Peyer's patch (tissue), 4 donors: ENCODE results near the gene PRKAA2. TPM values are rescaled to one million over a fixed set of nuclear protein-coding genes. Genes with fewer than 3 reads are reported as not detected.

ENCODE experiments used
- DNase-seq, 3 donors: peaks; one replicate each; pipeline ENCODE4 v3.0.0-alpha.2; 2017 to 2019
- H3K27ac ChIP-seq, 4 donors: fragments of 200-600 bp; sonication (generic); one replicate each; pipeline ENCODE4 v1.5.1; 2016 to 2019
- H3K27me3 ChIP-seq, 2 donors: fragments of 200-600 bp; sonication (generic); one replicate each; pipeline ENCODE4 v1.5.1; 2019
- H3K36me3 ChIP-seq, 3 donors: fragments of 200-600 bp; sonication (generic); one replicate each; pipeline ENCODE4 v1.5.1; 2016 to 2019
- H3K4me1 ChIP-seq, 4 donors: fragments of 200-600 bp; sonication (generic); one replicate each; pipeline ENCODE4 v1.5.1; 2016 to 2019
- H3K4me3 ChIP-seq, 4 donors: fragments of 200-600 bp; sonication (generic); 1 replicate in 3 of 4; 2 replicates in 1 of 4; pipeline ENCODE4 v1.5.1; 2016 to 2019; ENCODE audit warnings: mild to moderate bottlenecking in 1 of 4
- H3K9me3 ChIP-seq, 4 donors: fragments of 200-600 bp; sonication (generic); one replicate each; pipeline ENCODE4 v1.5.1; 2016 to 2019; ENCODE audit warnings: mild to moderate bottlenecking in 1 of 4
- CTCF ChIP-seq, 6 experiments: fragments of 450-650 bp in 4 of 6; fragments of 200-600 bp in 2 of 6; sonication (generic) in 1 of 6; IDR thresholded peaks; one replicate each; pipeline ENCODE4 v1.5.1; 2017 to 2019; ENCODE audit warnings: antibody characterized with exemption in 6 of 6, mild to moderate bottlenecking in 3 of 6, moderate library complexity in 1 of 6
- POLR2A ChIP-seq, 2 donors: fragments of 450-650 bp; IDR thresholded peaks; one replicate each; pipeline ENCODE4 v1.5.1; 2017; ENCODE audit warnings: antibody characterized with exemption in 2 of 2, mild to moderate bottlenecking in 2 of 2, moderate library complexity in 2 of 2
- total RNA-seq, 4 donors: library from RNA; depleted of rRNA; stranded (reverse); fragments of >200 nt; gene quantifications; one replicate each; pipeline ENCODE4 v1.1.0, GENCODE V29; 2016

The PRKAA2 gene
- total RNA-seq, 4 donors from 2014 or later: 0.53 to 2.4 (median 1.4) TPM

- H3K4me1 ChIP-seq: no peaks in the 10 kb centered on the region
- TF ChIP-seq CTCF (IDR thresholded peaks at IDR 0.05): no peak
- no peak for TF ChIP-seq POLR2A (IDR thresholded peaks at IDR 0.05)
- no peak overlapping the region for H3K4me3 ChIP-seq
- DNase-seq: no peak
- no peaks in the 10 kb centered on the region for H3K9me3 ChIP-seq
- H3K27ac ChIP-seq: no peak overlapping the region
- no peaks in the 10 kb centered on the region for H3K27me3 ChIP-seq
- H3K36me3 ChIP-seq: no peaks in the 10 kb centered on the region
These were observed 81.6 kb downstream of the PRKAA2 start for GRCh38 chr1:56726706-56727105.

GRCh38 chr1:56728964-56729363 lies 83.8 kb downstream of the PRKAA2 start:
- Histone ChIP-seq H3K4me1 (no peaks in the 10 kb centered on the region), H3K9me3 (no peaks in the 10 kb centered on the region)
- no peak for DNase-seq

GRCh38 chr1:56745231-56745630 lies 100.1 kb downstream of the PRKAA2 start:
- Histone ChIP-seq H3K27me3 (no peaks in the 10 kb centered on the region), H3K9me3 (no peaks in the 10 kb centered on the region), H3K4me3 (no peak overlapping the region), H3K4me1 (no peaks in the 10 kb centered on the region), H3K36me3 (no peaks in the 10 kb centered on the region), H3K27ac (no peak overlapping the region)
- no peak for TF ChIP-seq CTCF (IDR thresholded peaks at IDR 0.05)
- no peak for TF ChIP-seq POLR2A (IDR thresholded peaks at IDR 0.05)
- no peak for DNase-seq

More at GRCh38 chr1:56728964-56729363, 83.8 kb downstream of the PRKAA2 start:
- Histone ChIP-seq H3K4me3 (no peak overlapping the region), H3K27ac (no peak overlapping the region), H3K27me3 (no peaks in the 10 kb centered on the region), H3K36me3 (no peaks in the 10 kb centered on the region)
- TF ChIP-seq CTCF (IDR thresholded peaks at IDR 0.05) (no peak), POLR2A (IDR thresholded peaks at IDR 0.05) (no peak)

GRCh38 chr1:56754708-56755479 lies 109.8 kb downstream of the PRKAA2 start:
- TF ChIP-seq CTCF (IDR thresholded peaks at IDR 0.05) (no peak), POLR2A (IDR thresholded peaks at IDR 0.05) (no peak)
- DNase-seq: no peak

GRCh38 chr1:56755911-56756310 lies 110.8 kb downstream of the PRKAA2 start:
- no peaks in the 10 kb centered on the region for H3K4me1 ChIP-seq
- no peaks in the 10 kb centered on the region for H3K27me3 ChIP-seq
- H3K4me3 ChIP-seq: no peak overlapping the region
- no peak for TF ChIP-seq POLR2A (IDR thresholded peaks at IDR 0.05)
- no peak for TF ChIP-seq CTCF (IDR thresholded peaks at IDR 0.05)
- H3K36me3 ChIP-seq: no peaks in the 10 kb centered on the region
- no peaks in the 10 kb centered on the region for H3K9me3 ChIP-seq
- DNase-seq: no peak
- H3K27ac ChIP-seq: no peak overlapping the region

More at GRCh38 chr1:56754708-56755479, 109.8 kb downstream of the PRKAA2 start:
- Histone ChIP-seq H3K9me3 (no peaks in the 10 kb centered on the region), H3K36me3 (no peaks in the 10 kb centered on the region), H3K27me3 (no peaks in the 10 kb centered on the region), H3K4me1 (no peaks in the 10 kb centered on the region), H3K27ac (no peak overlapping the region), H3K4me3 (no peak overlapping the region)
